GM12865 (cell line): ENCODE measurements around the gene OXNAD1.

Experiments used
- DNase-seq: peaks from one replicate; pipeline ENCODE4 v3.0.0; 2010; ENCODE audit warnings: low read depth
- H3K4me3 ChIP-seq: 2 replicates; pipeline ENCODE4 v1.5.1; 2011; ENCODE audit warnings: mild to moderate bottlenecking, low read depth, low read length, control low read depth
- CTCF ChIP-seq: IDR thresholded peaks from 2 replicates; pipeline ENCODE4 v1.5.1; 2011; ENCODE audit warnings: low read length, control low read depth, low read depth, inconsistent platforms; ENCODE audit not compliant: insufficient read depth; ENCODE audit errors: missing control alignments

The OXNAD1 gene

GRCh38 chr3:16239086-16239770, 25.8 kb upstream of the OXNAD1 start:
- TF ChIP-seq CTCF = no peak
- no peak overlapping the region for H3K4me3 ChIP-seq
- no peak for DNase-seq

GRCh38 chr3:16239780-16240179, 25.2 kb upstream of the OXNAD1 start:
- DNase-seq = no peak
- H3K4me3 ChIP-seq = no peak overlapping the region
- no peak for TF ChIP-seq CTCF

- no peak for TF ChIP-seq CTCF
- DNase-seq = no peak
- H3K4me3 ChIP-seq = no peak overlapping the region
Measured at GRCh38 chr3:16240229-16241023, 24.6 kb upstream of the OXNAD1 start.

- DNase-seq = no peak
- no peak for TF ChIP-seq CTCF
- no peak overlapping the region for H3K4me3 ChIP-seq
Measured at GRCh38 chr3:16241225-16241624, 23.8 kb upstream of the OXNAD1 start.

- no peak for TF ChIP-seq CTCF
- DNase-seq = no peak
- no peak overlapping the region for H3K4me3 ChIP-seq
Measured at GRCh38 chr3:16242177-16242576, 22.8 kb upstream of the OXNAD1 start.

GRCh38 chr3:16243706-16244490, 21.1 kb upstream of the OXNAD1 start:
- no peak for TF ChIP-seq CTCF
- no peak for DNase-seq
- no peak overlapping the region for H3K4me3 ChIP-seq
